Measurements from ENCODE around the gene CFAP410.

GRCh38 chr21:44297525-44298290, 41.5 kb downstream of the CFAP410 start:
- TF ChIP-seq CTCF (IDR thresholded peaks at IDR 0.05 in 8 of 11, conservative IDR thresholded peaks at IDR 0.05 in 3 of 11) (peak; percentile 61 to 88 (median 80)), POLR2A (IDR thresholded peaks at IDR 0.05) (no peak)

Measured in spleen (tissue), 7 donors.